Iris pigment epithelial cell (primary cell): ENCODE measurements around the gene FAR1.

Source experiments
- DNase-seq: peaks from one replicate; pipeline ENCODE4 v3.0.0-alpha.2; 2011; ENCODE audit warnings: low read depth

Gene FAR1

DNA sequence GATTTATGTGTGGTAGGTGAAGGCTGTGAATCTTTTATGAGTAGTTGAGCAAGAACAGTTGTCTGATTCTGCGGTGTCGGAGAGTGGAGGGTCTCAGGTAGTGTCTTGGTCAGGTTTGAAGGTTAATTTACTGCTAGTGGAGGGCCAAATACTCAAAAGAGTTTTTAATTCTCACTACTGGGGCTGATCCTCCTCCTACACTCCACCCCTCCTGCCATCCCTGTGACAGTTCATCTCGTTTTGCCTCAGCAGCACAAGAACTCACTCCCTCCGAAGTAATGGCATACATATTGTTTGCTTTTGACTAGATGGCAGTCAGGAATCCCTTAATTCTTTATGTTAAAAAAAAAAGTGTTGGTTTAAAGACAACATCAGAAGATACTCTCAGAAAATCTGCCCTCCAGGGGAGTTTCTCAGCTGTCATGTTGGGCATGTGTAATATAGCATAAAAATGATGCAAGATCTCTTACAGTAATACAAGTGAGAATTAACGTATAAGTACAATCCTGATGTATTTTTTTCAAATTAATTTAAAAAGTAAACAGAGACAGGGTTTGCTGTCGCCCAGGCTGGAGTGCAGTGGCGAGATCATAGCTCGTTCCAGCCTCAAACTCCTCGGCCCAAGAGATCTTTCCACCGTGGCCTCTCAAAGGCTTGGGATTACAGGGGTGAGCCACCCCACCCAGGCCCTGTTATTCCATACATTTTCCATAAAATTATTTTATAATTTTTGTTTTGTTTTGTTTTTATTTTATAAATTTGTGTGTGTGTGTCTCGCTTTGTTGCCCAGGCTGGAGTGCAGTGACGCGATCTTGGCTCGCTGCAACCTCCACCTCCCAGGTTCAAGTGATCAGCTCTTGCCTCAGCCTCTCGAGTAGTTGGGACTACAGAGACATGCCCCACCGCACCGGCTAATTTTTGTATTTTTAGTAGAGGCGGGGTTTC is 1.3 kb downstream of the FAR1 start:
- DNase-seq: peak; percentile 25

DNA sequence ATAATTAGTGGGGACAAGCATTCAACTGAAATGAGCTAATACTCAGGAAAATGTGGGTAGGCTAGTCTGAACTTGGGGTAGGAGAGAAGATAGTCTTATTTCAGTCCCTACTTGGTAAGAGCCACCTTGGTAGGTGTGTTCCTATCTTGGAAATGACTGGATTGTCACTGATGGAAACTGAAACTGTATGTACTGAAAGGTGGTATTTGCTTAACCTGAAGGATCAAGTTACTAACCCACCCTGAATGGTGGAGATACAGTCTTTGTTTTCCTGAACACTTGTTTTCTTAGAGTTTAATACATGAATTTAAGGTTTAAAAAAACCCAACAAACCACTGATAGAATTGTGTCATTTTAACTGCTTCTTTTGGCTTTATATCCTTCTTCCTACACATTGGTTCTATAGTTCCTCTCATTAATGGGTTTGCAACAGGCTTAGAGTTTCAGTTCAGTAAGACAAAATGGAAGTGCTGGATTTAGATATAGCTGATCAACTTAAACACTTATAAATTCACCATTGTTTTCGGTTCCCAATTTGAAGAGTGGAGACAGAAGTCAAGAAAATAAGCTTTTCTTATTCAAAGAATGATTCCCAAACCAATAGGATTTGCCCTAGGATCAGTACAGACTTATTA is 4.2 kb downstream of the FAR1 start:
- DNase-seq: no peak

DNA sequence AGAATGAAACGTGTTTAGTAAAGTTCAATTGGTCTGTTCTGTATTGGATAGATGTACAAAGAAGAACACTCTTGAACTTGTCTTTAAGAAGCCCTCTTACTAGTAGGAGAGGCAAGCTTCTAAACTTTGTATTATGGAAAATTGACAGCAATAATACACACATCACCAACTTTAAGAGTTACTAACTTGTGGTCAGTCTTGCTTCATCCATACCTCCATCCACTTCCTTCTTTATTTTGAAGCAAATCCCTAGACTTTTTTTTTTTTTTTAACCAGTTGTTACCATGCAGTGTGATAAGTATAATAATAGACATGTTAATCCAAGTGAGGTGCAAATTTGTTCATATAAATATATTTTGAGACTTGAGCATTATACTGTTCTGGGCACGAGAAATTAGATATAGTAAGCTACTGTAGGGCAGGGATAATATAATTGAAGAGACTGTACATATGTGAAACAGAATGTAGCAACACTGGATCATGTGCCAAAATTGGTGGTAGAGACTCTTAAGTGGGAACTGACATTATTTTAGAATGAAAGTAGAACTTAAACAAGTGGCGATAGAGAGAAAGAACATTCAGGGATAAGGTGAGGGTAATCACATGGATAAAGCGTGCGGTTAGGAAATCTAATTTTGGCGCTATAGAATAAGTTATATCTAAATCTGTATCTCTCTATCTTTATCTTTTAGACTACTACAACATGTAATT is 6.5 kb downstream of the FAR1 start:
- DNase-seq: peak; percentile 56

DNA sequence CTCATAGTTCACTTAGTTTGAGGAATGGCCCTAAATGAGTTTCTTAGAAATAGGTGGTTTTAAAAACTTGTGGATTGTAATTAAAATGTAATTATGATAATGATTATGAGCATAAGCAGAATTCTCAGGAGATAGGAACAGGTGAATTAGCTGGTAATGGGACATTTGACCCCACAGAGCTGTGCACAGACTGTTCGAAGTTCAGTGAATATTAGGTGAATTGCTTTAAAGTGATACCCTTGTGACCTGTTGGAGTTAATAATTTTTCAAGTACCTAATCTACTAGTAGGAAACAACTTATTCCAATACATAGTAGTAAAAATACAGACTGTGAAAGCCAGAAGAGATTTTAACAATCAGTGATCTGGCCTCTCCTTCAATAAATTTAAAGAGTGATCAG is 8.1 kb downstream of the FAR1 start:
- no peak for DNase-seq

DNA sequence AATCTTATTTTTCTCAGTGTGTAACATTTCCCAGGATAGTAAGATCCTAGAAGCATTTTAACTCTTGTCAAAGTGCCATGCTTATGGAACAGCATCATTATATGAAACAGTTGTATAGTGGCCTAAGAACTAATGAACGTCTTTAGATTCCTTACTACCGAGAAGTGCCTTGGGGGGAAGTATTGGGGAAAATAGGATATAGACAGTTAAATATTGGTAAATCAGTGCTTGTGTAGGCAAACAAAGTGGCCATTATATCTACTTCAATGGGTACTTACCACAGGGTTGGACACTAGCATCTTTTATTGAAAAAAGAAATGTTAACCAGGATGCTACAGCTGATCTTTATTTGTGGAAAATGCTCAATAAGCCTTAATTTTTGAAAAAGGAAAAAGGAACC is 11.3 kb downstream of the FAR1 start:
- DNase-seq: no peak

DNA sequence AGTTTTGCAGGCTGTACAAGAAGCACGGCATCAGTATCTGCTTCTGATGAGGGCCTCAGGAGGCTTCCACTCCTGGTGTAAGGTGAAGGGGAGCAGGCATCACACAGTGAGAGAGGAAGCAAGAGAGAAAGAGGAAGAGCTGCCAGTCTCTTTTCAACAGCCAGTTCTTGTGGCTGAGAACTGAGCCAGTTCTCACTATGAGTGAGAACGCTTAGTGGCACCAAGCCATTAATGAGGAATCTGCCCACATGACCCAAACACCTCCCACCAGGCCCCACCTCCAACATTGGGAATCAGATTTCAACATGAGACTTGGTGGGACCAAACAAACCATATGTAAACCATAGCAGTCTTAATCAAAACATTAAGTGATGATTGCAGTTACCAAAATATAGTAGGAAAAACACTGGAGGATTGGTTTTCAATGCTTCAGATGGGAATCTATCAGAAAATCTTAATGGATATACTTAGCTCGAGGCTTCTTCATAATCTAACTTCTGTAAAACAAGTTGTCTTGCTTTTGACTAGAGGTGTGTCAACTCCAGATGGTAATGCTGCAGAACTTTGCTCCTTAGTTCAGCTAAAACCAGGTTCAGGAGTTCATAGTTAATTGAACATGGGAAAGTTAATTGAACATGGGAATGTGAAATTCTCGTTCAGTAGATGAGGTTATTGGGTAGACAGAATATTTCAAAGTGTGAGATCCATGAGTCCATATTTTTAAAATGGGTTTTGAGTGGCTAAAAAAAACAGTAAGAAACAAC is 12.2 kb downstream of the FAR1 start:
- peak; percentile 42 for DNase-seq

DNA sequence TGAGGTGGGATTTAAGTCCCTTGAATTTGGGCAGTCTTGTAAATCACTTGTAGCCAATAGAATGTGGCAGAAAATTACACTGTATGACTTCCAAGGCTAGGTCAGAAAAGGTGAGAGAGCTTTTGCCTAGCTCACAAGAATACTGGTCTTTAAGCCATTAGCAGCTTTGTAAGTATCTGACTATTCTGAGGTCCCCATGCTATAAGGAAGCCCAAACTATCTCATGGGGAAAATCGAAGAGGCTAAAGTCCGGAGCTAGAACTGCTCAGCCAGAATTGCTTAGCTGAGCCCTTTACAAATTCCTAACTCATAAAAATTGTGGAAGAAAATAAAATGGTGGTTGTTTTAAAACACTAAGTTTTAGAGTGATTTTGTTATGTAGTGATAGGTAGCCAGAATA is 13.0 kb downstream of the FAR1 start:
- no peak for DNase-seq

DNA sequence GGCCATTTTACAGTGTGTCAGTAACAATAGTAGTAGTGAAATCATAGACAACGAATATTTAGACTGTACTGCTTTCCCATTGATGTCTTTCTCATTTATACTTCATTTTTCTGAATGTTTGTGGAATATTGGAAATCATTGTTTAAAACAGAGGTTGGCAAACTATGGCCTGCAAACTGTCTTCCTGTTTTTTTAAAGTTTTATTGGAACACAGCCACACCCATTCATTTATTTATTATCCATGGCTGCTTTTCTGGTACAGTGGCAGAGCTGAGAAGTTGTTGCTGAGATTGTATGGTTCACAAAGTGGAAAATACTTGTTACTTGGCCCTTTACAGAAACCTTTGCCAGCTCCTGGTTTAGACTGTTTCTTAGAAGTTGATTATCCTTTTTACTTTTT is 13.7 kb downstream of the FAR1 start:
- no peak for DNase-seq

DNA sequence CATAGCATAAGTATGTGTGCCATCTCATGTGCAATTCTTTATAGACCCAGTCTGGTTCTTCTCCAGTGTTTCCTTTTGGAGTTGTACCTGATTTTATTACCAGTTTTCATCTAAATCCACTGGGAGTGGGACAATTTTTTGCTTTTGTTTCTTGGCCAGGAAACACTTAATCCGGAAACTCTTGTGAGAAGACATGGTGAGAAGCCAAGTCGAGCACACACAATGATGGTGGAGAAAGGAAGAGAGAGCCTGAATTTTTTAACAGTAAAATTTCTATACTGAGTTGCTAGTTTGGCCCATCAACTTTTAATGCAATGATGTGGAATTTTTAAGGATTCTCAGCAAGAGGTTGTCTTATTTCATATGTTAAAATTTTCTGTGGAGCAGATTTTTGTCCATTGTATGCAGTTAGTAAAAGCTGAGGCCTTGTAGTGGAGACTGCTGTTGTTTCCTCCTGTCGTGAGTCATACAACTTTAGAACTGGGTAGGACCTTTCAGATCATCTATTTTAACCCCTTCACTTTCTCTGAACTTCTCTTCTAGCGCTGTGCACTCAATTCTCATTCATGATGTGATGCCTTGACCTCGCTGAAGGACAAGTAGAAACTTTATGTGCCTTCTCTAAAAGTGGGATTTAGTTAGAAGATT is 17.1 kb downstream of the FAR1 start:
- DNase-seq: peak; percentile 37

DNA sequence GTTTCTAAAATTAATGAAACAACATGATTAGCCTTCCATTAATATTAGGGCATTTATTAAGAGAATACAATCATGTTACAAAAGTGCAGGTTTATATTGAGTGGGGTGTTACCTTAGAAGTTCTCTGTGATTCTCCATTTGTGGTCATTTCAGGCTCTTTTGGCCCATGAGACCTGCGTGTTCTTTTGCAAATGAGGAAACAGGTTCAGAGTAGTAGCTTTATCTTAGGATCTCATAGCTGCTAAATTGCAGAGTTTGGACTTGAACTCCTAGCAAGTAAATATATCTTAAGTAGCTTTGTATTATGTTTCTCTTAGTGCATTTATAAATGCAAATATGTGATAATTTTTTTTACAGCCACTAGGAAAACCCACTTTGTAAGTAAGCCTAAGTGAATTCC is 18.3 kb downstream of the FAR1 start:
- no peak for DNase-seq

DNA sequence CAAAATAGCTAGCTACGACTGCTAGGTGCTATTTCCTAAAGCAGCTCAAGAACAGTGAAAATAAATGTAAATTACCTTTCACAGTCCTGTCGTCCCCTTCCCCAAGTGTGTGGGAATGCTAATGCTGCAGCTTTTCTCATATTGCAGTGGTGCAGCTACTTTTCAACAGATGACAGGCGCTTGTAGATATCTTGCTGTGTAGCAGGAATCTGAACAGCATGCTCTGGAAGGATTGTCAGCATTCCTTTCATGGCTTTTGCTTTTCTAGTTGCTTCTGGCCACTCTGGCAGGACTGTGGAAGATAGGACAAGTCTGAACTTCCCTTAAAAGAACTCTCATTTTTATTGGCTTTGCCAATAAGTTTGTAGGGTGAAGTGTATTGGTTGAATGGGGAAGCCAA is 18.8 kb downstream of the FAR1 start:
- DNase-seq: no peak

DNA sequence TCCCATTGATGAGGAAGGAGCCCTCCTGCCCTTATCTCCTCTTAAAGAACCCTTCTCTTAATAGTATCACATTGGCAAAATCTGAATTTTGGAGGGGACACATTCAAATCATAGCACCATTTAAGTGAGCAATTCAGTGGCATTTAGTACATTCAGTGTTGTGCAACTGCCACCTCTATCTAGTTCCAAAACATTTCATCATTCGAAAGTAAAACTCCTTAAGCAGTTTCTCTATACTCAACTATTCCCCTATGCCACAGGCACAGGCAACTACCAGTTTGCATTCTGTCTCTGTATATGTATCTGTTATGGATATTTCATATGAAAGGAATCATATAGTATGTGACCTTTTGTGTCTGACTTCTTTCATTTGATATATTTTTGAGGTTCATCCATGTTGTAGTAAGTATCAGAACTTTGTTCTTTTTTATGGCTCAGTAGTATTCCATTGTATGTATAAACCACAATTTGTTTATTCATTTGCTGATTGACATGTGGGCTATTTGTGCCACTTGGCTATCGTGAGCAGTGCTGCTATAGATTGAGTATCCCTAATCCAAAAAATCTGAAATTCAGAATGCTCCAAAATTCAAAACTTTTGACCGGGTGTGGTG is 22.9 kb downstream of the FAR1 start:
- no peak for DNase-seq

DNA sequence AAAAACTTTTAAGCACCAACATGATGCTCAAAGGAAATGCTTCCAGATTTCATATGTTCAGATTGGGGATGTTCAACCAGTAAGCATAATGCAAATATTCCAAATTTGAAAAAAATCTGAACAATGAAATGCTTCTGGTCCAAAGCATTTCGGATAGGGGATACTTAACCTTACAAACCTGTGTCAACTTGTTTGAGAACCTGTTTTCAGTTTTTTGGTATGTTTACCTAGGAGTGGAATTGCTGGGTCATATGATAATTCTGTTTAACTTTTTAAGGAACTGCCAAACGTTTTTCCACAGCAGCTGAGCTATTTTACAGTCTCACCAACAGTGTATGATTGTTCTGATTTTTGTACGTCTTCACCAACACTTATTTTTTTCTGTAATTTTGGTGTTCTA is 23.7 kb downstream of the FAR1 start:
- DNase-seq: no peak

DNA sequence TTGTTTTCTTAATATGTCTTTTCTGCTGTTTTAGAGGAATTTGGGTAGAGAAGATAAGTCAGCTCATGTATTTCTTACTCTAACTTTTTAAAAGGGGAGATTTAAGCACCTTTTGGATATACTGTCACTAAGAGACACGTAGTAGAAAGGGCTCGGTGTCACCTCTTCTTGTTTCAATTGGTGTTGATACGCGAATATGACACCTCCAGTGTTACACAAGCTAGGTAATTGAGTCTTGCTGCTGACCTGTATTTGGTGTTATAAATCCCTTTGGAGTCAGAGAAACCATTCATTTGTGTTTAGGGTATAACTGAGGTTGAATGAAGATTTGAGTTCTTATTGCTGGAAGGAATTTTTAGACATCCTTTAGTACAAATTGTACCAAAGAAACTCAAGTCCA is 25.6 kb downstream of the FAR1 start:
- DNase-seq: no peak

DNA sequence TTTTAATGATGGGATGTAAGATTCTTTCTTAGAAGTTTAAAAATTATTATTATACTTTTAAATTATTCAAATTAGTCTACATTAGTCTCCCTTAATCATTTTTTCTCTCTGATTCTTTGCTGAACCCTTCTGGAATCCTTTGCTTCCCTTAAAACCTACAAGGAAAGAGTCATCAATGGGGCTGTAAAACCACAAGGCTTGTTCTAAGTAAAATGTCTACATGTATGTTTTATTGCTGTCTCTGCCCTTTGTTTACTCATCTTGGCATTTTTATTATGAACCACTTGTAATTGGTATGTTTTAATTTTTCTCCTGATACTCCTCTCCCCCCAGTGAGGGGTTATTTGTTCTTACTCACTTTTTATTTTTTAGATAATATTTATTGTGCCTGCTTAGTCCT is 27.4 kb downstream of the FAR1 start:
- no peak for DNase-seq

DNA sequence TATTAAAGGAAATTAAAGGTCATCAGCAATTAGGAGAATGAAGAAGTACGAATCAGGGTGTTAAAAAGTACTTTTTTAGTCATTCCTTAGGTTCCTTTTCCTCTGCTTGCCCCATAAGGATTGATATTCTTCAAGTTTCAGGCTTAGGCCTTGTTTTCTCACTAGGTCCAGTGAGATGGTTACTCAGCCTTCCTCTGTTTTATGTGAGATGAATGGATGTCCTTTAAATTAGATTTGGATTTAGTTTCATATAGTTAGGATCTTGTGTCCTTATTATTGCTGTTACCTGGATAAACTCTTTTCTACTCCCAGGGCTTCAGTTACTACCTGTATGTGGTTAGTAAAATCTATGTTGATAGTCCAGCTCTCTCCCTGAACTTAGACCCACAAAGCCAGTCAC is 29.2 kb downstream of the FAR1 start:
- no peak for DNase-seq

DNA sequence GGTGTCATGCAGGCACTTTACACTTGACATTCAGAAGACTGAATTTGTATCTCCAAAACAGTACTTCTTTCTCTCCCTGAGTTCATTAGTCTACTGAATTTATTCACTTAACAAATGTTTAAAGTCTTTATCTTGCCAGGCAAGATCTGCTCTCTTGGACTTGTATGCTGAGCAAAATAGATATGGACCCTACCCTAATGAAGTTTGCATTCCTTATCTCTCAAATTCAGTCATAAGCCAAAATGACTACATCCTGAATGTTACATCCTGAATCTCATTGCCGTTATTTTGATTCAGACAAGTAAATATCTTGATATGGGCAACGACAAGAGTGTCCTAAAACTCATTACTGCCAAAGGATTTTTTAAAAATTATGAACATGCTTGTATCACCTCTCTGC is 29.7 kb downstream of the FAR1 start:
- DNase-seq: no peak

DNA sequence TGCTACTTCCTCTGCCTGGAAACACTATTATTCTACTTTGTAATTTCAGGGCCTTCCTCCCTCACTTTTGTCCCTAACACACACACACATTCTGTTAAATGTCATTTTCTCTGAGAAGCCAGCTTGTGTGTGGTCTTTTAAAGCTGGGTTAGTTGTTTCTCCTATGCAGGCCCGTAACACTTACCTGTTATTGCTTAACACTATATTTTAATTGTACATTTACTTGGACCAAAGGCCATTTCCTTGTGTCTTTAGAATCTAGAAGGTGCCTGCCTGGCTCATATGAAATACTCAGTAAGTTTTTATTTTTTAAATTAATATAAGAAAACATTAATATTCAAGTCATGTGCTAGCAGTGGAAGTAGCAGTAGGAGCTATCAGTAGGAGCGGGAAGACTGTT is 30.6 kb downstream of the FAR1 start:
- no peak for DNase-seq

DNA sequence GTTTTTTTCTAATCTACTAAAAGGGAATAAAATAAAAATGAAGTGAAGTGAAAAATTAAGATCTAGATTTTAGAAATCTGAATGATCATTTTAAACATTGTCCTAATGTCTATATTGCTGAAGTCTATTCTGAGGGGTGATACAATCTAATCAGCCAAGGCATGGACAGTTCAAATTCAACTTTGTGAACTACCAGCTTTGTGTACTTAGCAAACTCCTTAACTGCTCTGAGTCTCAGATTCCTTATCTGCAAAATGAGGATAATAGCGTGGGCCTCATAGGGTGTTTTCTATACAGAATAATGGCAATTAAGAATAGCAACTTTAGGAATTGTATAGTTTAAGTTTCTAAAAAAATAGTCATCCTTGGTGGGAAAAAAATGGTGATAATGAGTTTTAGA is 31.4 kb downstream of the FAR1 start:
- DNase-seq: no peak

DNA sequence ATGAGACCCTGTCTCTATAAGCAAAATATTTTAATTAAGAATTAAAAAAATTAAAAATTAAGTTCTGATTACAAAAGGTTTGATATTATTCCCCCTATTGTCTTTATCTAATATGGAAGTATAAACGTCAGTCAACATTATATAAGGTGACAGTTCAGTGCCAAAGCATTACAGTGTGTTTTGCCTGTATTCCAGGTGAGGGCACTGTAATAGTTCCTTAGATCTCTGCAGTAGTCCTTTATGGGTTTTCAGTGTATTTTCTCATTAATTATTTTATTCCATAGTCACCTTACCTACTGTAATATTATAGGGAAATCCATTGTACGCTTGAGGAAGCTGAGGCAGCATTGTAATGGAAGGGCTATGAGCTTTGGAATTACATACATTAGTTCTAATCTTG is 33.0 kb downstream of the FAR1 start:
- DNase-seq: no peak

DNA sequence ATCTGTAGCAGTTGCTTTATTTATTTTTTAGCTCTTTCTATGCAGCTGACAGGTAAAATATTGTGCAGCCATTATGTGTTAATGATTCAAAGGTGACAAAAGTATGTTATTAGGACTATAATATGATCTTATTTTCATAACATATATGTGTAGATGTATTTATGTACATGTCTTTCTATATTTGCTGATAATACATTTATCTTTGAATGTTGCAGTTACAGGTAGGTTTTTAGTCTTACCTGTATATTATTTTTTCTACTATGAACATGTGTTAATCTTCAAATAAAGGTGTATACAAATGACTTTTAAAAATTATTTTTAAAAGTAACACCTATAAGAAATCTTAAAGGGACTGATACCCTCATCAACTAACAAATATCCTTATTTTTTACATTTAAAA is 33.6 kb downstream of the FAR1 start:
- no peak for DNase-seq
